Measurements from ENCODE around the gene C5orf63. TPM values are rescaled to one million over a fixed set of nuclear protein-coding genes. Genes with fewer than 3 reads are reported as not detected.

C5orf63 gene
- total and polyA plus RNA-seq, 9 of the 15 experiments (the other 6 are each of a cell fraction or from before 2014, with no cell fraction given): 1.8 to 24.6 (median 6.2) TPM

DNA sequence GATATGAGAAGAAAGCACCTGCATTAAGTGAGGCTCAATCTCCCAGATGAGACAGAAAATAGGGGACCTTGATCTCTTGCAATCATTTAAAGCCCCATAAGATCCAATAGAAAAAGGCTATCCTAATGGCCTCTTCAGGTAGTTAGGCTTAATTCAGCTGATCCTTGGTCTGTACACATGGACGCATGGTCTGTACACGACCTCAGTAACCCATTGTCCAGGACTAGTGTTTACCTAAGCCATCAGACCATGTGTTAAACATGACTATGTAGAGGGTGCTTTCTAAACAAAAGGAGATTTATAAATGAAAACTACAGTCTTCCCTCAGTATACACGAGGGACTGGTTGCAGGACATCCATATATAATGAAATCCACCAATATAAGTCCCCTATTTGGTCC is 50.5 kb downstream of the C5orf63 start:
- Histone ChIP-seq H3K36me3 (ENCODE audit: control insufficient read depth, insufficient read depth, low read length) (no peaks in the 10 kb centered on the region; the same call in 2 of the 3 replicates), H3K4me3 (no peak overlapping the region), H3K4me1 (replicated peaks in 1 of 2; ENCODE audit: control insufficient read depth in 2 of 2, insufficient read depth in 2 of 2, low read length in 2 of 2) (peaks cover 3 to 33% of the 10 kb centered on the region in 2 experiments; a peak in 4 of 5 replicates), H3K27me3 (ENCODE audit: control insufficient read depth in 2 of 2, insufficient read depth in 2 of 2, low read length in 2 of 2) (no peaks in the 10 kb centered on the region), H3K9ac (ENCODE audit: insufficient read depth in 1 of 2, low read depth in 2 of 2, low read length in 2 of 2) (no peak overlapping the region), H3K27ac (ENCODE audit: extremely low read depth, low read depth, low read length) (no peak overlapping the region), H3K79me2 (ENCODE audit: control insufficient read depth, insufficient read depth, low read length) (peaks cover 91% of the 10 kb centered on the region), H4K20me1 (replicated peaks; ENCODE audit: control insufficient read depth, insufficient read depth, low read length) (peaks cover 14% of the 10 kb centered on the region), H3K9me1 (ENCODE audit: control insufficient read depth, insufficient read depth, low read length) (no peaks in the 10 kb centered on the region), H3K9me3 (replicated peaks; ENCODE audit: control insufficient read depth, insufficient read depth, low read depth, low read length) (no peaks in the 10 kb centered on the region), H3K4me2 (ENCODE audit: insufficient read depth, low read length) (no peak overlapping the region), H2AFZ (ENCODE audit: low read depth, low read length) (no peak overlapping the region)
- in situ Hi-C loops (cut with MboI): no loop called here
- DNase-seq (ENCODE audit: extremely low read depth in 1 of 4, low spot score in 3 of 4) (no peak), FAIRE-seq (no peak), ATAC-seq (no peak)
- 61% methylated on average over 3 of the region's 3 CpGs for WGBS (ENCODE audit: insufficient coverage, low coverage, missing lambda C conversion rate)
- intact Hi-C loops (cut with micrococcal nuclease): no loop called here
- POLR2A ChIA-PET: no interaction called here
- BruUV-seq (replicated peaks): no TSS peak
- TF ChIP-seq, protein P1, sequence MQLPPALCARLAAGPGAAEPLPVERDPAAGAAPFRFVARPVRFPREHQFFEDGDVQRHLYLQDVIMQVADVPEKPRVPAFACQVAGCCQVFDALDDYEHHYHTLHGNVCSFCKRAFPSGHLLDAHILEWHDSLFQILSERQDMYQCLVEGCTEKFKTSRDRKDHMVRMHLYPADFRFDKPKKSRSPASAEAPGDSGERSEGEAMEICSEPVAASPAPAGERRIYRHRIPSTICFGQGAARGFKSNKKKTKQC (CRISPR knock-in tag; IDR thresholded peaks at IDR 0.05): no peak
- TF ChIP-seq NFIC (IDR thresholded peaks at IDR 0.05) (no peak), HOXB6 (CRISPR knock-in tag; IDR thresholded peaks at IDR 0.05; ENCODE audit: borderline replicate concordance) (no peak)
- CTCF ChIA-PET (ENCODE audit: low intra/inter-chr PET ratio): interaction anchor here (0.6 kb wide), 1 partner anchor 862 kb away, joined by 3 read pairs; no protein-coding TSS in a partner anchor

DNA sequence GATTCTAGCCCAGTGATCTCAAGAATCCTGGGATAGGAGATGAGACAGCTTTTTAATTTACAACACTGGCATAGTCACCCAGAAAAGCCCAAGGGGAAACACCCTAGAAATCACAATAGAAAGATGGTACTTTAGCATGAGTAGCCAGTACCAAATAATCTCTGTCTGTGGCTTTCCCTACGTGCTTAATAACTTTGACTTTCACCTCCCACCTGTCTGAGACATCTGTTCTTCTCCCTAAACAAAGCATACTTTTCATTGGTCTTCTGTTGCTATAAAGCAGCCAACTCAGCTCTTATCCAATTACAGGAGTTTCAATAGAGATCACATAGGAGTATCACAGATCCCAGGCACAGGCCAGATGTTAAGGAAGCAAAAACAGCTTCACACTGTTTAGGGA is 53.4 kb downstream of the C5orf63 start:
- WGBS (ENCODE audit: insufficient coverage, low coverage, missing lambda C conversion rate): 25% methylated on average over 1 of the region's 1 CpG
- no peak overlapping the region for H3K4me2 ChIP-seq (ENCODE audit: insufficient read depth, low read length)
- H3K4me1 ChIP-seq (replicated peaks in 1 of 2; ENCODE audit: control insufficient read depth in 2 of 2, insufficient read depth in 2 of 2, low read length in 2 of 2): peaks cover 3 to 15% of the 10 kb centered on the region in 2 experiments; a peak in 3 of 5 replicates
- no peaks in the 10 kb centered on the region; the same call in 2 of the 3 replicates for H3K36me3 ChIP-seq (ENCODE audit: control insufficient read depth, insufficient read depth, low read length)
- peaks cover 14% of the 10 kb centered on the region for H4K20me1 ChIP-seq (replicated peaks; ENCODE audit: control insufficient read depth, insufficient read depth, low read length)
- intact Hi-C loops (cut with micrococcal nuclease): no loop called here
- no TSS peak for BruUV-seq (replicated peaks)
- no peaks in the 10 kb centered on the region for H3K9me1 ChIP-seq (ENCODE audit: control insufficient read depth, insufficient read depth, low read length)
- no peak; the same call in 1 of the 3 replicates for ATAC-seq
- no peak overlapping the region for H2AFZ ChIP-seq (ENCODE audit: low read depth, low read length)
- H3K4me3 ChIP-seq: no peak overlapping the region
- TF ChIP-seq, protein P2, sequence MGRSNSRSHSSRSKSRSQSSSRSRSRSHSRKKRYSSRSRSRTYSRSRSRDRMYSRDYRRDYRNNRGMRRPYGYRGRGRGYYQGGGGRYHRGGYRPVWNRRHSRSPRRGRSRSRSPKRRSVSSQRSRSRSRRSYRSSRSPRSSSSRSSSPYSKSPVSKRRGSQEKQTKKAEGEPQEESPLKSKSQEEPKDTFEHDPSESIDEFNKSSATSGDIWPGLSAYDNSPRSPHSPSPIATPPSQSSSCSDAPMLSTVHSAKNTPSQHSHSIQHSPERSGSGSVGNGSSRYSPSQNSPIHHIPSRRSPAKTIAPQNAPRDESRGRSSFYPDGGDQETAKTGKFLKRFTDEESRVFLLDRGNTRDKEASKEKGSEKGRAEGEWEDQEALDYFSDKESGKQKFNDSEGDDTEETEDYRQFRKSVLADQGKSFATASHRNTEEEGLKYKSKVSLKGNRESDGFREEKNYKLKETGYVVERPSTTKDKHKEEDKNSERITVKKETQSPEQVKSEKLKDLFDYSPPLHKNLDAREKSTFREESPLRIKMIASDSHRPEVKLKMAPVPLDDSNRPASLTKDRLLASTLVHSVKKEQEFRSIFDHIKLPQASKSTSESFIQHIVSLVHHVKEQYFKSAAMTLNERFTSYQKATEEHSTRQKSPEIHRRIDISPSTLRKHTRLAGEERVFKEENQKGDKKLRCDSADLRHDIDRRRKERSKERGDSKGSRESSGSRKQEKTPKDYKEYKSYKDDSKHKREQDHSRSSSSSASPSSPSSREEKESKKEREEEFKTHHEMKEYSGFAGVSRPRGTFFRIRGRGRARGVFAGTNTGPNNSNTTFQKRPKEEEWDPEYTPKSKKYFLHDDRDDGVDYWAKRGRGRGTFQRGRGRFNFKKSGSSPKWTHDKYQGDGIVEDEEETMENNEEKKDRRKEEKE (IDR thresholded peaks at IDR 0.05; ENCODE audit: borderline replicate concordance in 1 of 2, control insufficient read depth in 1 of 2, low read depth in 2 of 2, low read length in 1 of 2): no peak
- TF ChIP-seq ZNF316 (IDR thresholded peaks at IDR 0.05): peak; percentile 17; the same call in 1 of the 2 replicates
- no peak overlapping the region for H3K27ac ChIP-seq (ENCODE audit: extremely low read depth, low read depth, low read length)
- no peak for FAIRE-seq
- H3K9ac ChIP-seq (ENCODE audit: insufficient read depth in 1 of 2, low read depth in 2 of 2, low read length in 2 of 2): no peak overlapping the region
- no peaks in the 10 kb centered on the region for H3K27me3 ChIP-seq (ENCODE audit: control insufficient read depth in 2 of 2, insufficient read depth in 2 of 2, low read length in 2 of 2)
- DNase-seq (ENCODE audit: extremely low read depth in 1 of 4, low spot score in 3 of 4): no peak
- H3K79me2 ChIP-seq (ENCODE audit: control insufficient read depth, insufficient read depth, low read length): peaks cover 86% of the 10 kb centered on the region
- in situ Hi-C loops (cut with MboI): no loop called here
- ChIA-PET POLR2A (interaction anchor here (0.6 to 1.6 kb wide), 4 partner anchors 9 to 15 kb away, joined by 3 to 8 read pairs (median 4); no protein-coding TSS in a partner anchor), CTCF (ENCODE audit: low intra/inter-chr PET ratio) (no interaction called here)
- no peaks in the 10 kb centered on the region for H3K9me3 ChIP-seq (replicated peaks; ENCODE audit: control insufficient read depth, insufficient read depth, low read depth, low read length)
